ENCODE data around the gene OBSCN. TPM values are rescaled to one million over a fixed set of nuclear protein-coding genes. Genes with fewer than 3 reads are reported as not detected.
"Not testable (repeated sequence)": the region's sequence is repeated elsewhere in the genome, so short reads cannot be mapped to it uniquely, and the experiment has no call there.

OBSCN gene
- total RNA-seq, 3 donors from 2014 or later = 6.3 to 9.3 (median 7.5) TPM

DNA sequence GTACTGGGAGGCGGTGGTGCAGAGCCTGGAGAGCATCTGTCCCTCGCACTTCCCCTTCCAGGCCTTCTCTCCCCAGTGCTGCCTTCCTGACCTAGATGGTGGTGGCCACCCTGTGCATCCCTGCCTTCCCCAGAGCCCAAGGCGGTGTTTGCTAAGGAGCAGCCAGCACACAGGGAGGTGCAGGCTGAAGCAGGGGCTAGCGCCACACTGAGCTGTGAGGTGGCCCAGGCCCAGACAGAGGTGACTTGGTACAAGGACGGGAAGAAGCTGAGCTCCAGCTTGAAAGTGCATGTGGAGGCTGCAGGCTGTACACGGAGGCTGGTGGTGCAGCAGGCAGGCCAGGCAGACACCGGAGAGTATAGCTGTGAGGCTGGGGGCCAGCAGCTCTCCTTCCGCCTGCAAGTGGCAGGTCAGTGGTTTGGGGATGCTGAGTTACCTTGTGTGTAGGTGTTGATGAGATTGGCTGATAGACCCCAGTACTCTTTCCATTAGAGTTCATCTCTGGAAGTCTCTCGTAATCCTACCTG is 51.6 kb downstream of the OBSCN start:
- Mint-ChIP-seq H3K9me3 (peaks cover 8% of the 10 kb centered on the region), H3K4me1 (ENCODE audit: low read depth) (no peaks in the 10 kb centered on the region), H3K4me3 (no peak overlapping the region), H3K36me3 (ENCODE audit: insufficient read depth) (peaks cover 23% of the 10 kb centered on the region), H3K27me3 (ENCODE audit: low read depth) (no peaks in the 10 kb centered on the region)
- ATAC-seq = no peak
- no peak for DNase-seq

GRCh38 chr1:228259951-228260350 is 52.1 kb downstream of the OBSCN start:
- Mint-ChIP-seq H3K27me3 (ENCODE audit: low read depth) (no peaks in the 10 kb centered on the region), H3K4me3 (no peak overlapping the region), H3K36me3 (ENCODE audit: insufficient read depth) (peaks cover 25% of the 10 kb centered on the region), H3K4me1 (ENCODE audit: low read depth) (no peaks in the 10 kb centered on the region), H3K9me3 (peaks cover 8% of the 10 kb centered on the region)
- no peak for ATAC-seq
- DNase-seq = no peak

GRCh38 chr1:228261706-228262105 is 53.9 kb downstream of the OBSCN start:
- Mint-ChIP-seq H3K4me3 (no peak overlapping the region), H3K9me3 (peaks cover 8% of the 10 kb centered on the region), H3K36me3 (ENCODE audit: insufficient read depth) (peaks cover 14% of the 10 kb centered on the region), H3K4me1 (ENCODE audit: low read depth) (no peaks in the 10 kb centered on the region), H3K27me3 (ENCODE audit: low read depth) (no peaks in the 10 kb centered on the region)
- no peak for DNase-seq
- no peak for ATAC-seq

DNA sequence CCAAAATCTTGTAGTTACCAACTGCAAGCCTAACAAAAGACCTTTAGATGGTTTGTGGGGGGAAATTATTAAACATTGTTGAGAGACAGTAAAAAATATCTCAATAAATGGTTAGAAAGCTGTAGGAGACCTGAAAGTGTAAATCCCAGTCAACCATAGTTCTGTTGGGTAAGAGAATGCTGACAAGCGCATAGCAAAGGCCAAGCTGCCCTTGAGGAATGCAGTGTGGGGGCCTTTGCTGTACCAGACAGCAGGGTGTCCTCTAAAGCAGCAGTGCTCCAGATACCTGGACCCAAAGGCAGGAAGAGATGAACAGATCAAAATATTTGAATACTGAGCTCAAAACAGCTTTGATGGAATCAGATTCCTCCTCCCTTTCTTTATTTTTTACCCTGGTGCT is 54.6 kb downstream of the OBSCN start:
- H3K4me1 Mint-ChIP-seq (ENCODE audit: low read depth) = no peaks in the 10 kb centered on the region
- peaks cover 8% of the 10 kb centered on the region for H3K9me3 Mint-ChIP-seq
- DNase-seq (no peak), ATAC-seq (no peak)
- H3K36me3 Mint-ChIP-seq (ENCODE audit: insufficient read depth) = peaks cover 14% of the 10 kb centered on the region
- no peaks in the 10 kb centered on the region for H3K27me3 Mint-ChIP-seq (ENCODE audit: low read depth)
- H3K4me3 Mint-ChIP-seq = no peak overlapping the region

- no peaks in the 10 kb centered on the region for H3K4me1 Mint-ChIP-seq (ENCODE audit: low read depth)
- no peak for DNase-seq
- H3K9me3 Mint-ChIP-seq = peaks cover 8% of the 10 kb centered on the region
Measured at GRCh38 chr1:228263636-228264035, 55.8 kb downstream of the OBSCN start.

GRCh38 chr1:228264090-228264829 is 56.4 kb downstream of the OBSCN start:
- no peak overlapping the region for H3K4me3 Mint-ChIP-seq
- H3K36me3 Mint-ChIP-seq (ENCODE audit: insufficient read depth) = peaks cover 12% of the 10 kb centered on the region
- no peaks in the 10 kb centered on the region for H3K27me3 Mint-ChIP-seq (ENCODE audit: low read depth)
- DNase-seq (no peak), ATAC-seq (no peak)
- H3K4me1 Mint-ChIP-seq (ENCODE audit: low read depth) = no peaks in the 10 kb centered on the region
- H3K9me3 Mint-ChIP-seq = peaks cover 8% of the 10 kb centered on the region

More at GRCh38 chr1:228263636-228264035, 55.8 kb downstream of the OBSCN start:
- Mint-ChIP-seq H3K36me3 (ENCODE audit: insufficient read depth) (peaks cover 12% of the 10 kb centered on the region), H3K27me3 (ENCODE audit: low read depth) (no peaks in the 10 kb centered on the region), H3K4me3 (no peak overlapping the region)
- ATAC-seq = no peak

DNA sequence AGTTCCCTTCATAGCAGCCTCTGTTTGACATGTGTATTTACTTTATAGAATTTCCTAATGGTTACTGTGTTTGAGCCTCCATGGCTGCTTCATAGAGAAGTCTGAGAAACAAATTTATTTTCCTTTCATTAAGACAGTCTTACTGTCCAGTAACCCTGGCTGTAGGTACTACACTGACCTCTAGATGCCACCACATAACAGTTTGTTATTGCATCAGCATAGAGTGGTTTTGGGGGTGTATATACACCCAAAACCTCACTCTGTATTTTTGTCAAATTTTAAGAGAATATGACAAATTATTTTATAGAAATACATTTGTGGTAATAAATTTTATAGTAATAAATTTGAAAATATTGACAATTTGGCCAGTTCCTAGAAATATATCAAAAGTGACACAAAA is 57.3 kb downstream of the OBSCN start:
- peaks cover 8% of the 10 kb centered on the region for H3K9me3 Mint-ChIP-seq
- no peak overlapping the region for H3K4me3 Mint-ChIP-seq
- DNase-seq (no peak), ATAC-seq (no peak)
- peaks cover 11% of the 10 kb centered on the region for H3K36me3 Mint-ChIP-seq (ENCODE audit: insufficient read depth)
- H3K27me3 Mint-ChIP-seq (ENCODE audit: low read depth) = no peaks in the 10 kb centered on the region
- H3K4me1 Mint-ChIP-seq (ENCODE audit: low read depth) = no peaks in the 10 kb centered on the region

DNA sequence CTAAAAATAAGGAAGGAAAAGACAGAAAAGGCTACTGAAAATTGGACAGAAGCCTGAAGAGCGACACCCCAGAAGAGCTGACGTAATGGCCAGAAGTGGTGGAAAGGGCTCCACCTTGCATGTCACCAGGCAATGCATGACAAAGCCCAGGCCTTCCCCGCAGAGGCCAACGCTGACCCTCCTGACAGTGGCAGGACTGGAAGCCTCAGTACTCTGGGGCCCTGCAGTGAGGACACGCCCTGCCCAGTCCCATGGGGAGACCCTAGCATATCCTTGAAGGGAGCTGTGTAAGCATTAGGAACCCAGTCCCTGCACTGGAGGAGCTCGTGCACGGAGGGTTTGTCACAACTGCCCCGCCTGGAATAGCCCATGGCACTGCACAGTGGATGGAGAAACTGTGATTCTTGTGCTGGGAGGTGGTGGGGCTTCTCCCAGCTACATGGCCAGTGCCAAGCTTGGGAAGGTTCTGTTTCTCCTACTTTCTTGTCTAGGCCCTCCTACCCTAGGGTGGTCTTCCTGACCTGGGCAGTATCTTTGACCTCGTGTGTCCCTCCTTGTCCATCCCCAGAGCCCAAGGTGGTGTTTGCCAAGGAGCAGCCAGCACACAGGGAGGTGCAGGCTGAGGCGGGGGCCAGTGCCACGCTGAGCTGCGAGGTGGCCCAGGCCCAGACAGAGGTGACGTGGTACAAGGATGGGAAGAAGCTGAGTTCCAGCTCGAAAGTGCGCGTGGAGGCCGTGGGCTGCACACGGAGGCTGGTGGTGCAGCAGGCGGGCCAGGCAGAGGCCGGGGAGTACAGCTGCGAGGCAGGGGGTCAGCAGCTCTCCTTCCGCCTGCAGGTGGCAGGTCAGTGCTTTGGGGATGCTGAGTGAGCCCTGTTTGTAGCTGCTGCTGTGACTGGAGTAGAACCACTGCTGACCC is 60.4 kb downstream of the OBSCN start:
- H3K36me3 Mint-ChIP-seq (ENCODE audit: insufficient read depth) = peaks cover 2% of the 10 kb centered on the region
- no peaks in the 10 kb centered on the region for H3K4me1 Mint-ChIP-seq (ENCODE audit: low read depth)
- no peak for ATAC-seq

GRCh38 chr1:228268881-228269265 is 61.0 kb downstream of the OBSCN start:
- Mint-ChIP-seq H3K27me3 (ENCODE audit: low read depth) (no peaks in the 10 kb centered on the region), H3K36me3 (ENCODE audit: insufficient read depth) (peaks cover 2% of the 10 kb centered on the region), H3K4me3 (no peak overlapping the region), H3K9me3 (no peaks in the 10 kb centered on the region), H3K4me1 (ENCODE audit: low read depth) (no peaks in the 10 kb centered on the region)
- ATAC-seq (no peak), DNase-seq (no peak)

More for the DNA sequence above, 60.4 kb downstream of the OBSCN start:
- H3K4me3 Mint-ChIP-seq = no peak overlapping the region
- no peak for DNase-seq
- H3K27me3 Mint-ChIP-seq (ENCODE audit: low read depth) = no peaks in the 10 kb centered on the region
- H3K9me3 Mint-ChIP-seq = no peaks in the 10 kb centered on the region

- not testable (repeated sequence) for H3K9me3 Mint-ChIP-seq; H3K36me3 Mint-ChIP-seq (ENCODE audit: insufficient read depth); DNase-seq; H3K4me3 Mint-ChIP-seq; H3K27me3 Mint-ChIP-seq (ENCODE audit: low read depth); H3K4me1 Mint-ChIP-seq (ENCODE audit: low read depth)
- peak in 1 of 2 donors; percentile 56 for ATAC-seq
Measured at GRCh38 chr1:228269431-228269830, 61.6 kb downstream of the OBSCN start.

DNA sequence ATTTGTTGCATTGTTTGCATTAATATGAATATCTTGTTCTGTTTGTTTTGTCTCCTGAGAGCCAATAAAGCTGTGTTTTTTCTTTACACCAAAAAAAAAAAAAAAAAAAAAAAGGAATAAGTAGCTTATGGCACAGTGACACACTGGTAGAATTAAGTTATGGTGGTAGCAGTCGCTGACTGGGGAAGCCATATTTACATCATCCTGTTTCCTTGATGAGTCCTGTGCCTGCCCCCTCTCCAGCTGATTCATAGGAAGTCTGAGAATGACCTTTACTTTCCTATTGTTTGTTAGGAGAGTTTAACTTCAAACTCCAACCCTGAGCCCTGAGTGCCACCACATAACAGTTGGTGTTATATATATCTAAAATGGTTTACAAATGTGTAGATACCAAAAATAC is 62.2 kb downstream of the OBSCN start:
- H3K4me1 Mint-ChIP-seq (ENCODE audit: low read depth) = peaks cover 7% of the 10 kb centered on the region
- H3K27me3 Mint-ChIP-seq (ENCODE audit: low read depth) = no peaks in the 10 kb centered on the region
- ATAC-seq = no peak
- H3K36me3 Mint-ChIP-seq (ENCODE audit: insufficient read depth) = no peaks in the 10 kb centered on the region
- DNase-seq = no peak
- no peak overlapping the region for H3K4me3 Mint-ChIP-seq
- H3K9me3 Mint-ChIP-seq = no peaks in the 10 kb centered on the region

DNA sequence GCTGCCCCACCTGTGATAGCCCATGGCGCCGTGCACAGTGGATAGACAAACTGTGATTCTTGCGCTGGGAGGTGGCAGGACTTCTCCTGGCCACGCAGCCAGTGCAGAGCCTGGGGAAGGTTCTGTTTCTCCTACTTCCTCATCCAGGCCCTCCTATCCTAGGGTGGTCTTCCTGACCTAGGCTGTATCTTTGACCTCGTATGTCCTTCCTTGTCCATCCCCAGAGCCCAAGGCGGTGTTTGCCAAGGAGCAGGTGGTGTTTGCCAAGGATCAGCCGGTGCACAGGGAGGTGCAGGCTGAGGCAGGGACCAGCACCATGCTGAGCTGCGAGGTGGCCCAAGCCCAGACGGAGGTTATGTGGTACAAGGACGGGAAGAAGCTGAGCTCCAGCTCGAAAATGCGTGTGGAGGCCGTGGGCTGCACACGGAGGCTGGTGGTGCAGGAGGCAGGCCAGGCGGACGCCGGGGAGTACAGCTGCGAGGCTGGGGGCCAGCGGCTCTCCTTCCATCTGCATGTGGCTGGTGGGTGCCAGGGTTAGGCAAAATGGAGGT is 63.9 kb downstream of the OBSCN start:
- Mint-ChIP-seq H3K9me3 (no peaks in the 10 kb centered on the region), H3K4me3 (no peak overlapping the region), H3K27me3 (ENCODE audit: low read depth) (no peaks in the 10 kb centered on the region), H3K4me1 (ENCODE audit: low read depth) (peaks cover 10% of the 10 kb centered on the region), H3K36me3 (ENCODE audit: insufficient read depth) (no peaks in the 10 kb centered on the region)
- ATAC-seq (no peak), DNase-seq (no peak)

DNA sequence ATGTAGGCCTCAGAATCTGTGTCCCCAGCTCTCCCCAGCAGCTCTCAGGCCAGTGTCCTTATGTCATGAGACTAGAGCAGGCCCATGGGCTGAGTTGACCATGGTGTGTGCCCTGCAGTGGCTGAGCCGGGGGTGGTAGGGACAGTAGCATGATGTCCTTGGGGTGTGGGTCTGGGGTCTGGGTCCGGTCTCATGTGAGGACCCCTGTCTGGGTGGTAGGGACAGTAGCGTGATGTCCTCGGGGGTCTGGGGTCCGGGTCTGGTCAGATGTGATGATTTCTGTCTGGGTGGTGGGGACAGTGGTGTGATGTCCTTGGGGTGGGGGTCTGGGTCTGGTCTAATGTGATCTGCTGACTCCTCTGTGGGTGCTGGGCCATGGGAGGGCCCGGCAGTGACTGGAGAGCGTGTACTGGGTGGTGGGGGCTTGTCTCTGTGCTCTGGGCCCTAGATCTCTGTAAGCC is 64.5 kb downstream of the OBSCN start:
- ATAC-seq = no peak
- Mint-ChIP-seq H3K4me3 (no peak overlapping the region), H3K4me1 (ENCODE audit: low read depth) (peaks cover 10% of the 10 kb centered on the region), H3K27me3 (ENCODE audit: low read depth) (no peaks in the 10 kb centered on the region), H3K36me3 (ENCODE audit: insufficient read depth) (no peaks in the 10 kb centered on the region), H3K9me3 (no peaks in the 10 kb centered on the region)
- DNase-seq = no peak

- Mint-ChIP-seq H3K36me3 (ENCODE audit: insufficient read depth) (no peaks in the 10 kb centered on the region), H3K27me3 (ENCODE audit: low read depth) (no peaks in the 10 kb centered on the region), H3K4me3 (no peak overlapping the region), H3K9me3 (no peaks in the 10 kb centered on the region), H3K4me1 (ENCODE audit: low read depth) (peaks cover 10% of the 10 kb centered on the region)
- DNase-seq (no peak), ATAC-seq (no peak)
Measured at GRCh38 chr1:228272831-228273571, 65.2 kb downstream of the OBSCN start.
